ENCODE results near the gene XPNPEP1. TPM values are rescaled to one million over a fixed set of nuclear protein-coding genes. Genes with fewer than 3 reads are reported as not detected.

Gene XPNPEP1
- polyA plus RNA-seq, 3 donors = 32.1 to 62.1 (median 38.4) TPM

DNA sequence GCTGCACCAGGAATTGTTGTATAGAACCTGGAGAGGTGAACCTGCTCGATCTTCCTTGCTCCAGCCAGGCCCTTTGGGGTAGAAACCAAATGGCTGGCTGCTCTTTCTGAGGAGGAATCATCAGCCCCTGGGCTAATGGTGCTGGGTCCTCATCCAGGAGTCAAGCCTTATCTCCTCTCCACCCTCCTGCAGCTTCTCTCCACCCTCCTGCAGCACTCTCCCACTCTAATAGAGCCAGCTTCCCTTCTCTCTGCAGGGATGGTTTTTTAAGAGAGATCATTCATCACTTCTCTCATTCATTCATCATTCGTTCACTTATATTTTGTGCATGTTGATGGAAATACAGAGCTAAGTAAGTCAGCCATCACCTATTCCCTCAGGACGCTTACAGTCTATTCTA, 103.5 kb downstream of the XPNPEP1 start:
- no peaks in the 10 kb centered on the region for H3K4me1 ChIP-seq (ENCODE audit: control insufficient read depth in 1 of 2, insufficient read depth in 2 of 2, low read length in 2 of 2)
- no peaks in the 10 kb centered on the region for H3K79me2 ChIP-seq (ENCODE audit: insufficient read depth, low read length)
- Mint-ChIP-seq H3K4me3 (no peak overlapping the region), H3K9me3 (peaks cover 0 to 7% (median 0%) of the 10 kb centered on the region in 7 donors), H3K27ac (no peak overlapping the region), H3K27me3 (ENCODE audit: low read depth in 3 of 3) (peaks cover 1 to 2% (median 2%) of the 10 kb centered on the region in 3 donors), H3K36me3 (no peaks in the 10 kb centered on the region), H3K4me1 (no peaks in the 10 kb centered on the region)
- WGBS (ENCODE audit: insufficient coverage) = 100% methylated on average over 1 of the region's 3 CpGs
- no peaks in the 10 kb centered on the region for H3K27me3 ChIP-seq (ENCODE audit: control insufficient read depth in 2 of 2, insufficient read depth in 2 of 2, low read length in 2 of 2)
- intact Hi-C loops (cut with micrococcal nuclease) = no loop called here
- no peak for DNase-seq
- no peak overlapping the region for H2AFZ ChIP-seq (ENCODE audit: insufficient read depth, low read depth, low read length, poor library complexity, severe bottlenecking)
- no peak overlapping the region for H3K4me3 ChIP-seq (replicated peaks in 1 of 3; ENCODE audit: low read depth in 2 of 3, low read length in 3 of 3)
- no peaks in the 10 kb centered on the region for H3K36me3 ChIP-seq (replicated peaks in 1 of 2; ENCODE audit: control insufficient read depth in 1 of 2, insufficient read depth in 2 of 2, low read length in 2 of 2)
- TF ChIP-seq, protein P1, sequence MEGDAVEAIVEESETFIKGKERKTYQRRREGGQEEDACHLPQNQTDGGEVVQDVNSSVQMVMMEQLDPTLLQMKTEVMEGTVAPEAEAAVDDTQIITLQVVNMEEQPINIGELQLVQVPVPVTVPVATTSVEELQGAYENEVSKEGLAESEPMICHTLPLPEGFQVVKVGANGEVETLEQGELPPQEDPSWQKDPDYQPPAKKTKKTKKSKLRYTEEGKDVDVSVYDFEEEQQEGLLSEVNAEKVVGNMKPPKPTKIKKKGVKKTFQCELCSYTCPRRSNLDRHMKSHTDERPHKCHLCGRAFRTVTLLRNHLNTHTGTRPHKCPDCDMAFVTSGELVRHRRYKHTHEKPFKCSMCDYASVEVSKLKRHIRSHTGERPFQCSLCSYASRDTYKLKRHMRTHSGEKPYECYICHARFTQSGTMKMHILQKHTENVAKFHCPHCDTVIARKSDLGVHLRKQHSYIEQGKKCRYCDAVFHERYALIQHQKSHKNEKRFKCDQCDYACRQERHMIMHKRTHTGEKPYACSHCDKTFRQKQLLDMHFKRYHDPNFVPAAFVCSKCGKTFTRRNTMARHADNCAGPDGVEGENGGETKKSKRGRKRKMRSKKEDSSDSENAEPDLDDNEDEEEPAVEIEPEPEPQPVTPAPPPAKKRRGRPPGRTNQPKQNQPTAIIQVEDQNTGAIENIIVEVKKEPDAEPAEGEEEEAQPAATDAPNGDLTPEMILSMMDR (IDR thresholded peaks at IDR 0.05) = no peak
- H3K9ac ChIP-seq (ENCODE audit: insufficient read depth, low read length, poor library complexity, severe bottlenecking) = no peak overlapping the region
- H3K4me2 ChIP-seq (replicated peaks; ENCODE audit: extremely low read depth, low read length, poor library complexity, severe bottlenecking) = no peak overlapping the region
- H3K9me3 ChIP-seq (replicated peaks in 1 of 2; ENCODE audit: control insufficient read depth in 1 of 2, insufficient read depth in 1 of 2, low read length in 2 of 2) = no peaks in the 10 kb centered on the region
- H4K20me1 ChIP-seq (ENCODE audit: insufficient read depth, low read length) = no peaks in the 10 kb centered on the region
- no peak overlapping the region for H3K27ac ChIP-seq (ENCODE audit: low read depth in 1 of 2, low read length in 2 of 2)

Small RNA genes lying within 50 kb of the gene (small RNA-seq; reads per million reads assigned to genes)
- gene RNU4-5P (ENCODE audit: insufficient read length, low read depth) = 1.2 reads per million

Other genes starting within 250 kb of the XPNPEP1 start
- gene ADD3, start 84.5 kb upstream of the XPNPEP1 start, polyA plus RNA-seq = 100 to 1,000 TPM in 2 of 3 donors, 10 to 100 TPM in 1; 94.8 to 126 (median 111) TPM